IMR-90 (cell line): Measurements from ENCODE around the gene RGSL1. TPM values are rescaled to one million over a fixed set of nuclear protein-coding genes. Genes with fewer than 3 reads are reported as not detected.
A peak's percentile ranks its signal among the peaks of the same experiment; 100 is the strongest.

Experiments used
- ATAC-seq: fragments of 200-7000 bp; cut with Tn5 transposase; 2 replicates; pipeline ENCODE4 v1.9.1; 2020; ENCODE audit warnings: low read depth, mild to moderate bottlenecking, moderate library complexity
- BruUV-seq: library from RNA; stranded (reverse); fragments of 400-500 nt; replicated peaks from 2 replicates; lab custom pipeline; 2021; lab: Mats Ljungman, UMichigan
- CTCF ChIA-PET: fragments of 300-600 bp; formaldehyde crosslinking; extraction: SDS; loops from one replicate; lab custom pipeline; 2021; ENCODE audit warnings: antibody characterized with exemption; lab: Yijun Ruan, JAX
- POLR2A ChIA-PET: fragments of 300-600 bp; sonication (Branson Sonifier 250); formaldehyde crosslinking; loops from one replicate; lab custom pipeline; 2022; ENCODE audit warnings: antibody characterized with exemption; ENCODE audit not compliant: unreplicated experiment; lab: Charles Lee
- DNase-seq: peaks from one replicate; pipeline ENCODE4 v3.0.0; 2013
- H2AFZ ChIP-seq: replicated peaks from 2 replicates; pipeline ENCODE3; 2013; ENCODE audit warnings: low read length, mild to moderate bottlenecking; ENCODE audit not compliant: poor library complexity
- H2AK5ac ChIP-seq: 2 replicates; pipeline ENCODE4 v1.6.1; 2013; ENCODE audit warnings: low read depth, low read length, inconsistent platforms
- H2AK9ac ChIP-seq: replicated peaks from 2 replicates; pipeline ENCODE3; 2013; ENCODE audit warnings: mild to moderate bottlenecking, low read depth, low read length, moderate library complexity; ENCODE audit not compliant: poor library complexity
- H2BK120ac ChIP-seq: 2 replicates; pipeline ENCODE4 v1.6.1; 2013; ENCODE audit warnings: low read depth, low read length, inconsistent platforms
- H2BK15ac ChIP-seq: 3 replicates; pipeline ENCODE4 v1.6.1; 2013; ENCODE audit warnings: low read depth, low read length, inconsistent platforms
- H2BK20ac ChIP-seq: 2 replicates; pipeline ENCODE4 v1.6.1; 2013; ENCODE audit warnings: low read depth, mild to moderate bottlenecking, inconsistent platforms, low read length, moderate library complexity
- H2BK5ac ChIP-seq: 2 replicates; pipeline ENCODE4 v1.6.1; 2013; ENCODE audit warnings: mild to moderate bottlenecking, low read depth, low read length, inconsistent platforms; ENCODE audit not compliant: poor library complexity, severe bottlenecking
- H3K14ac ChIP-seq: replicated peaks from 2 replicates; pipeline ENCODE4 v1.6.1; 2013; ENCODE audit warnings: low read depth, low read length, inconsistent platforms
- H3K18ac ChIP-seq: 2 replicates; pipeline ENCODE4 v1.6.1; 2013; ENCODE audit warnings: low read depth, low read length, control low read depth
- H3K23ac ChIP-seq: 2 replicates; pipeline ENCODE4 v1.6.1; 2013; ENCODE audit warnings: low read depth, low read length, inconsistent platforms
- H3K27ac ChIP-seq: 2 replicates; pipeline ENCODE4 v1.5.1; 2013; ENCODE audit warnings: mild to moderate bottlenecking, control low read depth, low read length; ENCODE audit not compliant: insufficient read depth
- H3K27me3 ChIP-seq: 2 replicates; pipeline ENCODE4 v1.6.1; 2013; ENCODE audit warnings: low read length; ENCODE audit not compliant: control insufficient read depth, insufficient read depth
- H3K36me3 ChIP-seq: 2 replicates; pipeline ENCODE4 v1.6.1; 2013; ENCODE audit warnings: low read length, mixed read lengths; ENCODE audit not compliant: control insufficient read depth, insufficient read depth
- H3K4ac ChIP-seq: 2 replicates; pipeline ENCODE4 v1.6.1; 2013; ENCODE audit warnings: low read depth, low read length, inconsistent platforms
- H3K4me1 ChIP-seq: 2 replicates; pipeline ENCODE4 v1.6.1; 2013; ENCODE audit warnings: low read length, mixed read lengths; ENCODE audit not compliant: control insufficient read depth, insufficient read depth
- H3K4me2 ChIP-seq: 2 replicates; pipeline ENCODE4 v1.6.1; 2013; ENCODE audit warnings: low read depth, mild to moderate bottlenecking, control low read depth, low read length, moderate library complexity
- H3K4me3 ChIP-seq: 2 replicates; pipeline ENCODE4 v1.5.1; 2013; ENCODE audit warnings: low read depth, mild to moderate bottlenecking, control low read depth, low read length, moderate library complexity; ENCODE audit not compliant: insufficient read depth
- H3K56ac ChIP-seq: 2 replicates; pipeline ENCODE4 v1.6.1; 2013; ENCODE audit warnings: low read length, inconsistent platforms; ENCODE audit not compliant: insufficient read depth; ENCODE audit errors: extremely low read depth
- H3K79me1 ChIP-seq, 2 experiments: 2 replicates each; pipeline ENCODE4 v1.6.1; 2013; ENCODE audit warnings: low read length in 2 of 2, inconsistent platforms in 1 of 2, low read depth in 1 of 2
- H3K9ac ChIP-seq: 2 replicates; pipeline ENCODE4 v1.6.1; 2013; ENCODE audit warnings: low read depth, low read length, control low read depth
- H3K9me1 ChIP-seq: 2 replicates; pipeline ENCODE4 v1.6.1; 2013; ENCODE audit warnings: low read length, inconsistent platforms; ENCODE audit not compliant: insufficient read depth
- H3K9me3 ChIP-seq: 2 replicates; pipeline ENCODE4 v1.6.1; 2013; ENCODE audit warnings: low read length; ENCODE audit not compliant: control insufficient read depth, insufficient read depth
- H4K20me1 ChIP-seq: 2 replicates; pipeline ENCODE4 v1.6.1; 2013; ENCODE audit warnings: low read length, inconsistent platforms; ENCODE audit not compliant: insufficient read depth
- H4K5ac ChIP-seq: 2 replicates; pipeline ENCODE4 v1.6.1; 2013; ENCODE audit warnings: mild to moderate bottlenecking, low read depth, low read length, control low read depth
- H4K8ac ChIP-seq, 2 experiments: 2 replicates each; pipeline ENCODE4 v1.6.1; 2013; ENCODE audit warnings: low read depth in 2 of 2, low read length in 2 of 2, control low read depth in 1 of 2, inconsistent platforms in 1 of 2
- H4K91ac ChIP-seq: 2 replicates; pipeline ENCODE4 v1.6.1; 2013; ENCODE audit warnings: low read depth, low read length, inconsistent platforms; ENCODE audit not compliant: insufficient read depth
- CHD1 ChIP-seq: IDR thresholded peaks from 2 replicates; pipeline ENCODE4 v1.6.1; 2012; ENCODE audit warnings: low read depth, low read length, improper control_type of control experiment
- RAD21 ChIP-seq: IDR thresholded peaks from 2 replicates; pipeline ENCODE4 v1.6.1; 2012; ENCODE audit warnings: low read length, improper control_type of control experiment
- WGBS, 2 experiments: methylation state at CpG; one replicate each; pipeline versions ENCODE4 v1.1.5 to v1.1.7; 2013; ENCODE audit warnings: missing lambda C conversion rate in 2 of 2; ENCODE audit not compliant: insufficient read length in 1 of 2; ENCODE audit errors: extremely low coverage in 2 of 2; 5-methylcytosine and 5-hydroxymethylcytosine counted together
- dilution Hi-C: fragments of 300-500 bp; cut with HindIII; formaldehyde crosslinking; loops from one replicate; pipeline ENCODE4 v1.14.3; 2018; ENCODE audit warnings: low sequenced_read_pairs; ENCODE audit not compliant: unreplicated experiment
- in situ Hi-C: fragments of 300-500 bp; cut with MboI; formaldehyde crosslinking; loops from 3 replicates; pipeline ENCODE4 v1.14.3; 2019; ENCODE audit warnings: low sequenced_read_pairs, inconsistent platforms, mixed read lengths
- intact Hi-C: fragments of 100-400 bp; cut with micrococcal nuclease; formaldehyde crosslinking; loops from 2 replicates; pipeline ENCODE4 v1.10.0; 2022
- polyA plus RNA-seq, 3 experiments: library from polyadenylated mRNA; depleted of rRNA; stranded (reverse); fragments of >200 nt; gene quantifications; 2 replicates each; pipeline ENCODE4 v1.2.3, GENCODE V29; 2012; ENCODE audit warnings: low replicate concordance in 1 of 3
- total RNA-seq: library from RNA; depleted of rRNA; stranded (reverse); fragments of >200 nt; gene quantifications from 2 replicates; pipeline ENCODE4 v1.2.3, GENCODE V29; 2012

RGSL1 gene
- total and polyA plus RNA-seq, 2 of the 4 experiments (the other 2 are of a cell fraction) = not detected

- whole genome bisulfite sequencing, 2 experiments = no CpG with 5 or more reads among the region's 5 CpGs
- dilution Hi-C loops = no loop called here
Observed at GRCh38 chr1:182484531-182485257, 34.7 kb downstream of the RGSL1 start.

More at GRCh38 chr1:182484531-182485257, 34.7 kb downstream of the RGSL1 start:
- in situ Hi-C loops = no loop called here
- H2AK5ac ChIP-seq = no peak overlapping the region
- H3K4me2 ChIP-seq = no peak overlapping the region
- no peaks in the 10 kb centered on the region for H3K36me3 ChIP-seq
- no peaks in the 10 kb centered on the region for H3K4me1 ChIP-seq
- POLR2A ChIA-PET = no interaction called here
- H4K5ac ChIP-seq = no peak overlapping the region
- no peak overlapping the region for H3K14ac ChIP-seq
- TF ChIP-seq CHD1 (no peak), RAD21 (no peak)
- no peaks in the 10 kb centered on the region for H3K79me1 ChIP-seq
- H2AK9ac ChIP-seq = no peak overlapping the region
- no peak overlapping the region for H2BK20ac ChIP-seq
- H3K27me3 ChIP-seq = no peaks in the 10 kb centered on the region
- H3K56ac ChIP-seq = no peak overlapping the region
- intact Hi-C loops = no loop called here
- no peak overlapping the region for H3K4me3 ChIP-seq
- no peak overlapping the region for H4K8ac ChIP-seq
- no TSS peak for BruUV-seq
- no peak overlapping the region for H2BK120ac ChIP-seq
- no peaks in the 10 kb centered on the region for H3K9me1 ChIP-seq
- H3K23ac ChIP-seq = no peak overlapping the region
- H3K9me3 ChIP-seq = no peaks in the 10 kb centered on the region
- no peak overlapping the region for H3K18ac ChIP-seq
- no peak overlapping the region for H2BK15ac ChIP-seq
- no peak overlapping the region for H3K9ac ChIP-seq
- H4K91ac ChIP-seq = no peak overlapping the region
- CTCF ChIA-PET = interaction anchor here (0.9 kb wide), 1 partner anchor 88 kb away, joined by 3 read pairs; no protein-coding TSS in a partner anchor
- no peak overlapping the region for H3K4ac ChIP-seq
- peak overlapping the region; percentile 59 for H2AFZ ChIP-seq
- ATAC-seq = no peak
- no peaks in the 10 kb centered on the region for H4K20me1 ChIP-seq
- H2BK5ac ChIP-seq = no peak overlapping the region
- DNase-seq = no peak
- H3K27ac ChIP-seq = no peak overlapping the region
